ENCODE measurements around the gene GTF3C2. TPM values are rescaled to one million over a fixed set of nuclear protein-coding genes. Genes with fewer than 3 reads are reported as not detected.
"Not testable (repeated sequence)": the region's sequence is repeated elsewhere in the genome, so short reads cannot be mapped to it uniquely, and the experiment has no call there.

The GTF3C2 gene
- total RNA-seq, 1 donor from 2014 or later = 114 TPM

DNA sequence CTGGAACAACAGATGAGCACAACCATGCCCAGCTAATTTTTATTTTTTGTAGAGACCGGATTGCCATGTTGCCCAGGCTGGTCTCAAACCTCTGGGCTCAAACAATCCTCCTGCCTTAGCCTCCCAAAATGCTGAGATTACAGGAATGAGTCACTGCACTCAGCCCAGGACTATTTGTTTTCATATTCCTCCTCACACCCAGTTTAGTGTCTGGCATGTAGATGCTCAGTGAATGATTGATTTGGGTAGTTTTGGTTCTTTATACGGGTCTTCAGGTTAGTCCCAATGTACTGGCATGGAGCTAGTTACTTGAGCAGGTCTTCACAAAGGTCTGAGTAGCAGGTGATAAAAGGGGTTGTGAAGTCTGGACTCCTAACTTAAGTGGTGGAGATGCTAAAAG is 7.4 kb upstream of the GTF3C2 start:
- Mint-ChIP-seq H3K4me1 (peaks cover 5% of the 10 kb centered on the region), H3K4me3 (no peak overlapping the region), H3K27ac (ENCODE audit: unreplicated experiment) (no peak overlapping the region), H3K27me3 (ENCODE audit: low read depth) (no peaks in the 10 kb centered on the region), H3K9me3 (no peaks in the 10 kb centered on the region), H3K36me3 (ENCODE audit: low read depth) (peaks cover 18% of the 10 kb centered on the region)
- DNase-seq (ENCODE audit: low read depth, low spot score) = no peak
- TF ChIP-seq, protein P1, sequence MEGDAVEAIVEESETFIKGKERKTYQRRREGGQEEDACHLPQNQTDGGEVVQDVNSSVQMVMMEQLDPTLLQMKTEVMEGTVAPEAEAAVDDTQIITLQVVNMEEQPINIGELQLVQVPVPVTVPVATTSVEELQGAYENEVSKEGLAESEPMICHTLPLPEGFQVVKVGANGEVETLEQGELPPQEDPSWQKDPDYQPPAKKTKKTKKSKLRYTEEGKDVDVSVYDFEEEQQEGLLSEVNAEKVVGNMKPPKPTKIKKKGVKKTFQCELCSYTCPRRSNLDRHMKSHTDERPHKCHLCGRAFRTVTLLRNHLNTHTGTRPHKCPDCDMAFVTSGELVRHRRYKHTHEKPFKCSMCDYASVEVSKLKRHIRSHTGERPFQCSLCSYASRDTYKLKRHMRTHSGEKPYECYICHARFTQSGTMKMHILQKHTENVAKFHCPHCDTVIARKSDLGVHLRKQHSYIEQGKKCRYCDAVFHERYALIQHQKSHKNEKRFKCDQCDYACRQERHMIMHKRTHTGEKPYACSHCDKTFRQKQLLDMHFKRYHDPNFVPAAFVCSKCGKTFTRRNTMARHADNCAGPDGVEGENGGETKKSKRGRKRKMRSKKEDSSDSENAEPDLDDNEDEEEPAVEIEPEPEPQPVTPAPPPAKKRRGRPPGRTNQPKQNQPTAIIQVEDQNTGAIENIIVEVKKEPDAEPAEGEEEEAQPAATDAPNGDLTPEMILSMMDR (conservative IDR thresholded peaks at IDR 0.05) = no peak

DNA sequence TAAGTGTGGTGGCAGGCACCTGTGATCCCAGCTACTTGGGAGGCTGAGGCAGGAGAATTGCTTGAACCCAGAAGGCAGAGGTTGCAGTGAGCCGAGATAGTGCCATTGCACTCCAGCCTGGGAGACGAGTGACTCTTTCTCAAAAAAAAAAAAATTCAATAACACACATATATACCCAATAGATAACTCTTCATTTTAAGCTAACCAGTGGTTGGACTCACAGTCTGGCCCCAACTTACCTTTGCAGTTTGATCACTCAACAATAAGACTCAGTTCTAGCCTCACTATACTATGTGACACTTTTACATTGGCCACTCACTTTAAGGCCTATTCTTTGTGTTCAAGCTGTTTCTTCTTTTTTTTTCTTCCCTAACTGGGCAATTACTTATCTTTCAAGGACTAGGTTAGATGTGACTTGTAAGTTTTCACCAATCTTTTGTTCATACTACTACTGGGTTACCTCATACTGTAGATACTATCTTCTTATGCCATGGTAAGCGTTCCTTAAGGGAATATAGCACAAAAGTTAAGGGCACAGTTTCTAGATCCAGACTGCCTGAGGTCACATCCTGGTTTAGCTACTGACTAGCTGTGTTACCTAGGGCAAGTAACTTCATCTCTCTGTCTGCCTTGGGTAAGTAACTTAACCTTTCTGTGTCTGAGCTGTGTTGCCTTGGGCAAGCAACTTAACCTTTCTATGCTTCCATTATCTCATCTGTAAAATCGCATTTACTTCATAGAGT is 6.3 kb upstream of the GTF3C2 start:
- DNase-seq (ENCODE audit: low read depth, low spot score) = no peak
- Mint-ChIP-seq H3K36me3 (ENCODE audit: low read depth) (peaks cover 25% of the 10 kb centered on the region), H3K9me3 (no peaks in the 10 kb centered on the region), H3K4me3 (peak overlapping the region; percentile 29), H3K27me3 (ENCODE audit: low read depth) (no peaks in the 10 kb centered on the region), H3K27ac (ENCODE audit: unreplicated experiment) (no peak overlapping the region), H3K4me1 (peaks cover 8% of the 10 kb centered on the region)
- TF ChIP-seq, protein P1 (conservative IDR thresholded peaks at IDR 0.05) = no peak

DNA sequence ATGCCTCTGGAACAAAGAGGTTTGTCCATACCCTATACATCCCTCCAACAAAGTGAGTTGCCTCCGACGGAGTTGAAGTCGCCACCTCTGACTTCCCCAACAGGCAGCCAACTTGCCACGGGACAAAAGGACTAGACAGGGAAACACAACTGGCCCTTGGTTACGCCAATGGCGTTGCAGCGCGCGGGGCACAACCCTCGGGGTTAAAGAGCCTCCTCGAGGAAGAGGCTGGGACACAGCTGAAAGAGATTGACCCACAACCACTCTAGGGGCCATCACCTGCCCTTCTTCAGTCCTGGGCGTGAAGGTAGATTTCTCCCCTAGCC is 545 bp downstream of the GTF3C2 start:
- Mint-ChIP-seq H3K9me3 (peaks cover 2% of the 10 kb centered on the region), H3K36me3 (ENCODE audit: low read depth) (peaks cover 11% of the 10 kb centered on the region), H3K4me1 (peaks cover 49% of the 10 kb centered on the region), H3K4me3 (peak overlapping the region; percentile 98), H3K27me3 (ENCODE audit: low read depth) (no peaks in the 10 kb centered on the region), H3K27ac (ENCODE audit: unreplicated experiment) (peak overlapping the region; percentile 99)
- TF ChIP-seq, protein P1 (conservative IDR thresholded peaks at IDR 0.05) = no peak
- peak; percentile 40 for DNase-seq (ENCODE audit: low read depth, low spot score)

DNA sequence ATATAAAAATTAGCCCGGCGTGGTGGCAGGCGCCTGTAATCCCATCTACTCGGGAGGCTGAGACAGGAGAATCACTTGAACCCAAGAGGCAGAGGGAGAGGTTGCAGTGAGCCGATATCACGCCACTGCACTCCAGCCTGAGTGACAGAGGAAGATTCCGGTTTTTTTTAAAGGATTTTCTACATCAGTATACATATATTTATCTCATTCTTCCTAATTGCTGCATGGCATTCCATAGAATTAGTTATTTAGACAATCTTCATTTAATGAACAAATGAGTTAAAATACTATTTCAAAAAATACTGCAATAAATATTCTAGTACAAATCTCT is 2.0 kb downstream of the GTF3C2 start:
- H3K4me1 Mint-ChIP-seq = peaks cover 49% of the 10 kb centered on the region
- peaks cover 2% of the 10 kb centered on the region for H3K9me3 Mint-ChIP-seq
- no peak for DNase-seq (ENCODE audit: low read depth, low spot score)
- H3K4me3 Mint-ChIP-seq = peak overlapping the region; percentile 98
- no peaks in the 10 kb centered on the region for H3K27me3 Mint-ChIP-seq (ENCODE audit: low read depth)
- TF ChIP-seq, protein P1 (conservative IDR thresholded peaks at IDR 0.05) = no peak
- H3K36me3 Mint-ChIP-seq (ENCODE audit: low read depth) = peaks cover 11% of the 10 kb centered on the region
- no peak overlapping the region for H3K27ac Mint-ChIP-seq (ENCODE audit: unreplicated experiment)

DNA sequence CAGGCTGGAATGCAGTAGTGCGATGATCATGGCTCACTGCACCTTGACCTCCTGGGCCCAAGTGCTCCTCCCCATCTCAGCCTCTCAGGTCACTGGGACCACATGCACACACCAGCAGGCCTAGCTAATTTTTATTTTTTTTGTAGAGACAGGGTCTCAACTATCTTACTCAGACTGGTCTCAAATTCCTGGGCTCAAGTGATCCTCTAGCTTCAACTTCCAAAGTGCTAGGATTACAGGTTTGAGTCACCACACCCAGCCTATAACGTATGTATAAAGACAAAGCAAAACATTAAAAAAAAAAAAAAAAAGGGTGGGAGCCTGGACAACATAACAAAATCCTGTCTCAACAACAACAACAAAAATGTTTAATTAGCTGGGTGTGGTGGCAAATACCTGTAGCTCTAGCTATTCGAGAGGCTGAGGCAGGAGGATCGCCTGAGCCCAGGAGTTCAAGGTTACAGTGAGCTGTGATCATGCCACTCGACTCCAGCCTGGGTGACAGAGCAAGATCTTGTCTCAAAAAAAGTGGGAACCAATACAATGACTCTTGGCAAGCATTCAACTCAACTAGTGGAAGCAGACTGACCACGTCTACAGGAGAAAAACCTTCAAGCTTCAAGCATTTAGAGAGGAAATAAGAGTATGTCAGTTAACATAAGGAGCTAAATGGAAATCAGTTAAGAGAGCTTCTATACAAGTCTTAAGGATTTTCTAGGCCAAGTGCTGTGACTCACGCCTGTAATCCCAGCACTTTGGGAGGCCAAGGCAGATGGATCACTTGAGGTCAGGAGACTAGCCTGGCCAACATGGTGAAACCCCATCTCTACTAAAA is 2.6 kb downstream of the GTF3C2 start:
- no peak for DNase-seq (ENCODE audit: low read depth, low spot score)
- H3K27ac Mint-ChIP-seq (ENCODE audit: unreplicated experiment) = no peak overlapping the region
- TF ChIP-seq, protein P1 (conservative IDR thresholded peaks at IDR 0.05) = no peak
- H3K27me3 Mint-ChIP-seq (ENCODE audit: low read depth) = no peaks in the 10 kb centered on the region
- H3K4me3 Mint-ChIP-seq = peak overlapping the region; percentile 87
- peaks cover 2% of the 10 kb centered on the region for H3K9me3 Mint-ChIP-seq
- H3K36me3 Mint-ChIP-seq (ENCODE audit: low read depth) = peaks cover 11% of the 10 kb centered on the region
- H3K4me1 Mint-ChIP-seq = peaks cover 49% of the 10 kb centered on the region

DNA sequence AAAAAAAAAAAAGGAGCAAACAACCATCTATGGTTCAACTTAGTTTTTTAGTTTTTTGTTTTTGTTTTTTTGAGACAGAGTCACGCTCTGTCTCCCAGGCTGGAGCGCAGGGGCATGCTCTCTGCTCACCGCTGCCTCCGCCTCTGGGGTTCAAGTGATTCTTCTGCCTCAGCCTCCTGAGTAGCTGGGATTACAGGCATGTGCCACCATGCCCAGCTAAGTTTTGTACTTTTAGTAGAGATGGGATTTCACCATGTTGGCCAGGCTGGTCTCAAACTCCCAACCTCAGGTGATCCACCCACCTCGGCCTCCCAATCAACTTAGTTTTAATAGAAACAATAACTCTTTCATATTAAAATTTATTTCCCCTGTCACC is 3.2 kb downstream of the GTF3C2 start:
- not testable (repeated sequence) for DNase-seq (ENCODE audit: low read depth, low spot score); H3K4me3 Mint-ChIP-seq; H3K27me3 Mint-ChIP-seq (ENCODE audit: low read depth); H3K9me3 Mint-ChIP-seq; H3K36me3 Mint-ChIP-seq (ENCODE audit: low read depth)
- peak overlapping the region; percentile 54 for H3K27ac Mint-ChIP-seq (ENCODE audit: unreplicated experiment)
- H3K4me1 Mint-ChIP-seq = peaks cover 46% of the 10 kb centered on the region

All from neural crest cell (in vitro differentiated cells).